GM19025 (cell line): ENCODE measurements around the gene CCDC188.

Experiments used
- ATAC-seq: cut with Tn5 transposase; IDR thresholded peaks from one replicate; pipeline ENCODE4 v1.9.1; 2021; ENCODE audit warnings: mild to moderate bottlenecking, low read depth, moderate library complexity; ENCODE audit not compliant: unreplicated experiment

Gene CCDC188

DNA sequence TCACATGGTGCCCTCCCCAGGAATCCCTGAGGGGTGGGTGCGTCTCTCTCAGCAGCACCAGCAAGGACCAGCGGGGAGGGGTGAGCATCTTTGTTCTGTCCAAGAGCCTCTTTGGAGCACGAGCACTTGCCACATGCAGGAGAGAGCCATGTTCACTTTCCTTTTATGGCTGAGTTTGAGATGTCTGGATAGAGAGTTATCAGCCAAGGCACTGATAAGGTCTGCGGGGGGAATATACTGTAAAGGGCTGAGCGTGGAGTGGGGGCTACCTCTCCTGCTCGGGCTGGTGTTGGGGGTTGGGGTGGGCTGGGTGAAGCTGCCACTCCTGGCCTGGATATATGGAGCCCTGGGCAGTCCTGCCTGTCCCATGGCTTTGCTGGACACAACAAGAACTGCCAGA, 34.9 kb upstream of the CCDC188 start:
- ATAC-seq, result no peak

GRCh38 chr22:20184501-20185165, 33.8 kb upstream of the CCDC188 start:
- no peak for ATAC-seq

DNA sequence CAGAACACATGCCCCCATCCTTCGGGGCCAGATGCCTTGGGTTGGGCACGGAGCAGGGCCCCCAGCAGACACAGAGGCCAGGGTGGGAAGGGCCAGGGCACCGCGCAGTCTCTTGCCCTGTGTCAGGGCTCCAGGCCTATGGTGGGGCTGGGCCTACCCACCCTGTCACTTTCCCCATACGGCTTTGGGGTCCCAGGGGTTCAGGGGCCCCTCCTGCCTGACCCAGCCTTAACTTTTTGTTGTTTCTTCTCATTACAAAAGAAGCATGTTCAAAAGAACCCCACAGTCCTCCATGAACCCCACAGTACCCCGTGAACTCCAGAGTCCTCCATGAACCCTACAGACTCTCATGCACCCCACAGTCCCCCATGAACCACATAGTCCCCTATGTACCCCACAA, 33.0 kb upstream of the CCDC188 start:
- no peak for ATAC-seq

DNA sequence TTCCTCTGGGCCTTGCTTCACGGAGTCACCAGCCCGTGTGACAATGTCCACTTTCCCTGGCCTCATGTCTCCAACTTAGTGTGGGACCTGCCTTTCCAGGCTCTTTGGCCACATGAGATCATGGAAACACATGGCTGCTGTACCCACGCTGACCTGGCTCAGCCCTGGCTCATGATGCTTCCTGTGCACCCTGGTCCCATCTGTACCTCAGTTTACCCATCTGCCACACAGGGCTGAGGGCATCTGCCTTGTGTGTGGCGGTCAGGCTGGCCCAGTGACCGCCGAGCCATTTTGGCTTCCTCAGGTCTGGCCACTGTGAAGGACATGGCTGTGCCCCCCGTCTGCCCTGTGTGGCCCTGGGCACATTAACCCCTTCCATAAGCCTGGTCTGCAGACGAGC, 32.2 kb upstream of the CCDC188 start:
- ATAC-seq, result no peak

- no peak for ATAC-seq
These were observed 31.5 kb upstream of the CCDC188 start for GRCh38 chr22:20182365-20182764.

- no peak for ATAC-seq
These were observed 31.0 kb upstream of the CCDC188 start for GRCh38 chr22:20181884-20182236.

DNA sequence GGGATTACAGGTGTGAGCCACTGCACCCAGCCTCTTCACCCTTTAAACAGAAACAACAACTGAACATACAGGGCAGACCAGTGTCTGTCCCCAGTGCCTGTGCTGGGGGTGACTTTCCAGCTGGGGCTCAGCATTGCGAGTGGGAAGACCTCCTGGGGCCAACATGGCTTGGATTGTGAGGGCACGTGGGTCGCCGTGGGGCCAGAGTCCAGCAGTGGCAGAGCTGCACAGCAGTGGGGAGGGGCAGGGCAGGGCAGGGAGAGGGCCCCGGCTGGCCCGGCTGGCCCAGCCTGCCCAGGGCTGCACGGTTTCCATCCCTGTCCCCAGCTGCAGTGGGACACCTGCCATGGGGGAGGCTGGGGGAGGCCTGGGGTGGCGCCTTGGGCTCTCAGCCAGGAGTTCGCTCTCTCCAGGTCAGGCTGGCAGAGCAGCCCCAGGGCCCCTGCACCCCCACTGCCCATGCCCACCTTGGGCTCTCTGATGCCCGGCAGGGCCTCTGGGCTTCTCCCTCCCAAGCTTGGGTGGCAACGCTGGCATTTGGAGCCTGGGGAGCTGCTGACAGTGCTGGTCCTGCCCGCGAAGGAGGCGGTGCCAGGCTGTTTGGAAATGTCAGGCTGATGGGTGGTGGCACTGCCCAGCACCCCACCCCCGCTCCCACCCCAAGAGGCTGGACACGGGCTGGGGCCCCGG, 30.5 kb upstream of the CCDC188 start:
- ATAC-seq, result no peak

- no peak for ATAC-seq
These were observed 29.8 kb upstream of the CCDC188 start for GRCh38 chr22:20180640-20181039.

DNA sequence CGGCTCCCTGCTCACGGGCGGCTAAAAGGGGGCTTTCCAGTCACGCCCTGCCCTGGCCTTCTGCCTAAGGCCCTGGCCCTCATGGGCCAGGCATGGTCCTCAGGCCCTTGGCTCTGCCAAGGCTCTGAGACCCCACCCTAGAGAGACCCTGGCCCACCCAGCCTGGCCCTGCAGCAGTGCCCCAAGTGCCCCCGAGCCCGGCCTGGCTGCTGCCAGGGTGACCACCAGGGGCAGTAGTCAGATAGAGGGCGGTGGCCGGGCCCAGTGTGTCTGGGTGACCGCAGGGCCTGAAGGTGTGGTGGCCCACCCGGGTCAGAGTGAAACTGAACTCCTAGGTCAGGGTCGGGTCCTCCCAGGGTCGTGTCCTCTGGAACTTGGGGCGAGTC, 29.4 kb upstream of the CCDC188 start:
- no peak for ATAC-seq

GRCh38 chr22:20179455-20180244, 28.8 kb upstream of the CCDC188 start:
- ATAC-seq, result no peak

GRCh38 chr22:20178915-20179227, 28.0 kb upstream of the CCDC188 start:
- ATAC-seq, result no peak

GRCh38 chr22:20178075-20178914, 27.4 kb upstream of the CCDC188 start:
- no peak for ATAC-seq

- ATAC-seq, result no peak
These were observed 26.5 kb upstream of the CCDC188 start for GRCh38 chr22:20177217-20177911.

- no peak for ATAC-seq
These were observed 25.7 kb upstream of the CCDC188 start for GRCh38 chr22:20176421-20177085.

DNA sequence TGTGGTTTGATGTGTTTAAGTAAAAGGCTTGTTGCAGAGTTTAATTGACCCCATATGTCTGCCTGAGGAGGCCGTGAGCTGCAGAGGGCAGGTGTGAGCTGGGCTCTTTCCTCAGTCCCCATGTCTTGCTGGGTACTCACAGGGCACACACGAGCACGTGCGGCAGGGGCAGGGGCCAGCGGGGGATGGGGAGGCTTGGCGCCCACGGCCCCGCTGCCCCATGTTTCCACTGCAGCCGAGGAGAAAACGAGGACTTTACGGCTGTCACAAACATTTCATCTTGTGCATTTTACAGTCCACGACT, 24.7 kb upstream of the CCDC188 start:
- no peak for ATAC-seq

DNA sequence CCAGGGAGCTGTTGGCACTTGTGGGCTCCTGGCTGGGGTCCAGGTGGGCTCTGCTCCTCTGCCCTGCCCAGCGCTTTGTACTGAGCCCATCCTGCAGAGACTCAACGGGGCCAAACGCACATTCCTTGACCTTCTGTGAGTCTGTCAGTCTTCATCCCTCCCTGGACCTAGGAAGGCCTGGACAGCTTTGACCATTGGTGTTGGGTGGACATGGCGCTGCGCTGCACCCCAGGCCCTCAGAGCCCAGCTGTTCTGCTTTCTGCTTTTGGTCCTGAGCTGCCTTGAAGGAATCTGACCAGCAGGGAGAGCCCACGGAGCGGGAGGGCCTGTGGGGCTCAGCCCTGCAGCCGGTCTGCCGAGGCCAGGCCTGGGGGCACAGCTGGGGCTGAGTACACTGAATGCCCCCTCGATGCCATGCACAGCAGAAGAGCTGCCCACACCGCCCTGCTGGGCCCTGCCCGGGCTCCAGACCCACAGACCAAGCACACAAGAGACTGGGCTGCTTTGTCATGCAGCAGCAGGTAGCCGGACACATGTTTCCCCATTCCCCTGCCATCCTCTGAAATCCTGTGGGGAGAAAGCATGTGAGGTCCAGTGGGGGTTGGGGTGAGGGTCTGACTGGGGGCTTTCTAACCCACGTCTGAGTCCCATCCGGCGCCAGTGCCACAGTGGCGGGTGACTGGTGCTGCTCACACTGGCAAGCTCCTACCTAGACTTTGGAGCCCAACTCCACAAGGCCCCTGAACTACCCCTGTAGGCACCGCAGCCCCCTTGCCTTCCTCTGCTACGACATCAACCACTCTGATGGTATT, 24.1 kb upstream of the CCDC188 start:
- no peak for ATAC-seq

DNA sequence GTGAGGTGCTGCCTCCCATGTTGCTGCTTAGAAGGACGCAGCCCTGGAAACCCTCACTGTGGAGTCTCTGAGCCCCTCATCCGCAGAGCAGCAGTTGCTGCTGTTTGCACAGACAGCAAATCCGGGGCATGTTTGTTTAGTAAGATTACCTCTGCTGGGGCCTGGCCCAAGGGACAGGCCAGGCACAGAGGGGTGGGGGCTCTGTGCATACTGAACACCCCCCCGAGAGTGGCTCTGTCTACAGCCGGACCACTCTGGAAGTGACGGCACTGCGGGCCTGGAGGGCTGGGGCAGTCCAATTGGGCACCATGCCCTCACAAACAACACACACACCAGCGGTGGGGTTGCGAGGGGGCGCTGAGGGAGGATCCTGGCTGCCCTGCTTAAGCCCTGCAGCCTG, 22.9 kb upstream of the CCDC188 start:
- no peak for ATAC-seq

- ATAC-seq, result no peak
These were observed 22.4 kb upstream of the CCDC188 start for GRCh38 chr22:20173246-20173645.

- ATAC-seq, result no peak
These were observed 21.3 kb upstream of the CCDC188 start for GRCh38 chr22:20172141-20172613.
